Upper lobe of left lung (tissue), 6 donors: ENCODE results near the gene PPP1R12B. TPM values are rescaled to one million over a fixed set of nuclear protein-coding genes. Genes with fewer than 3 reads are reported as not detected.
"Not testable (repeated sequence)": the region's sequence is repeated elsewhere in the genome, so short reads cannot be mapped to it uniquely, and the experiment has no call there.

Experiments used
- ATAC-seq, 2 donors: fragments of 200-7000 bp; cut with Tn5 transposase; one replicate each; pipeline ENCODE4 v1.9.1; 2022; ENCODE audit warnings: mild to moderate bottlenecking in 2 of 2, moderate library complexity in 2 of 2; ENCODE audit not compliant: low FRiP score in 2 of 2
- DNase-seq, 2 donors: peaks; one replicate each; pipeline ENCODE4 v3.0.0-alpha.2; 2019 to 2020
- H3K27ac ChIP-seq, 4 donors: fragments of 200-600 bp; sonication (generic); one replicate each; pipeline ENCODE4 v1.5.1; 2016 to 2019
- H3K27me3 ChIP-seq, 4 donors: fragments of 200-600 bp; sonication (generic); one replicate each; pipeline ENCODE4 v1.5.1; 2017 to 2019
- H3K36me3 ChIP-seq, 4 donors: fragments of 200-600 bp; sonication (generic); one replicate each; pipeline ENCODE4 v1.5.1; 2016 to 2019
- H3K4me1 ChIP-seq, 4 donors: fragments of 200-600 bp; sonication (generic); one replicate each; pipeline ENCODE4 v1.5.1; 2018 to 2019
- H3K4me3 ChIP-seq, 4 donors: fragments of 200-600 bp; sonication (generic); one replicate each; pipeline ENCODE4 v1.5.1; 2017 to 2019; ENCODE audit warnings: mild to moderate bottlenecking in 2 of 4, moderate library complexity in 1 of 4
- H3K9me3 ChIP-seq, 4 donors: fragments of 200-600 bp; sonication (generic); one replicate each; pipeline ENCODE4 v1.5.1; 2018 to 2019
- EP300 ChIP-seq, 4 donors: sonication (generic); formaldehyde crosslinking; IDR thresholded peaks; one replicate each; pipeline ENCODE4 v1.5.1; 2017; ENCODE audit warnings: antibody characterized with exemption in 4 of 4, control low read depth in 2 of 4
- POLR2A ChIP-seq, 4 donors: fragments of 450-650 bp; IDR thresholded peaks; one replicate each; pipeline ENCODE4 v1.5.1; 2016 to 2017; ENCODE audit warnings: antibody characterized with exemption in 4 of 4, mild to moderate bottlenecking in 2 of 4
- POLR2AphosphoS5 ChIP-seq, 2 donors: sonication (generic); formaldehyde crosslinking; IDR thresholded peaks; one replicate each; pipeline ENCODE4 v1.5.1; 2017; ENCODE audit warnings: antibody characterized with exemption in 2 of 2
- WGBS, 2 donors: methylation state at CpG; one replicate each; pipeline ENCODE4 v1.1.5; 2017 to 2018; 5-methylcytosine and 5-hydroxymethylcytosine counted together
- total RNA-seq, 6 donors: library from RNA; depleted of rRNA in 4 of 6; stranded (reverse); fragments of >200 nt in 4 of 6; gene quantifications; one replicate each; pipeline versions ENCODE4 v1.1.0 to v1.2.1, GENCODE V29; 2016 to 2021
- TF ChIP-seq, protein P1 (sequence below), 6 experiments: fragments of 450-650 bp in 4 of 6; fragments of 200-600 bp in 2 of 6; sonication (generic) in 2 of 6; IDR thresholded peaks; one replicate each; pipeline ENCODE4 v1.5.1; 2016 to 2019; ENCODE audit warnings: antibody characterized with exemption in 6 of 6
- donor health status: DM: no; HTN: no; CAD: no; lungs with moderate emphysema.
- donor health status: DM: no; HTN: yes; CAD: no; lungs with severe emphysema.

The PPP1R12B gene
- total RNA-seq, 6 donors from 2014 or later: 27.6 to 120 (median 40.5) TPM

GRCh38 chr1:202540014-202540413 is 191.5 kb downstream of the PPP1R12B start:
- H3K36me3 ChIP-seq: no peaks in the 10 kb centered on the region
- ATAC-seq: no peak
- TF ChIP-seq POLR2A (IDR thresholded peaks at IDR 0.05) (no peak), POLR2AphosphoS5 (IDR thresholded peaks at IDR 0.05) (no peak)
- TF ChIP-seq, protein P1, sequence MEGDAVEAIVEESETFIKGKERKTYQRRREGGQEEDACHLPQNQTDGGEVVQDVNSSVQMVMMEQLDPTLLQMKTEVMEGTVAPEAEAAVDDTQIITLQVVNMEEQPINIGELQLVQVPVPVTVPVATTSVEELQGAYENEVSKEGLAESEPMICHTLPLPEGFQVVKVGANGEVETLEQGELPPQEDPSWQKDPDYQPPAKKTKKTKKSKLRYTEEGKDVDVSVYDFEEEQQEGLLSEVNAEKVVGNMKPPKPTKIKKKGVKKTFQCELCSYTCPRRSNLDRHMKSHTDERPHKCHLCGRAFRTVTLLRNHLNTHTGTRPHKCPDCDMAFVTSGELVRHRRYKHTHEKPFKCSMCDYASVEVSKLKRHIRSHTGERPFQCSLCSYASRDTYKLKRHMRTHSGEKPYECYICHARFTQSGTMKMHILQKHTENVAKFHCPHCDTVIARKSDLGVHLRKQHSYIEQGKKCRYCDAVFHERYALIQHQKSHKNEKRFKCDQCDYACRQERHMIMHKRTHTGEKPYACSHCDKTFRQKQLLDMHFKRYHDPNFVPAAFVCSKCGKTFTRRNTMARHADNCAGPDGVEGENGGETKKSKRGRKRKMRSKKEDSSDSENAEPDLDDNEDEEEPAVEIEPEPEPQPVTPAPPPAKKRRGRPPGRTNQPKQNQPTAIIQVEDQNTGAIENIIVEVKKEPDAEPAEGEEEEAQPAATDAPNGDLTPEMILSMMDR (IDR thresholded peaks at IDR 0.05): no peak
- peak overlapping the region in 3 of 4 donors; percentile 17 to 35 (median 22) for H3K4me3 ChIP-seq
- H3K9me3 ChIP-seq: no peaks in the 10 kb centered on the region
- no peaks in the 10 kb centered on the region for H3K27me3 ChIP-seq
- WGBS, 2 donors: 58 to 67% methylated on average over 6 of the region's 6 CpGs
- DNase-seq: no peak
- peak overlapping the region; percentile 71 to 81 (median 74) for H3K27ac ChIP-seq
- H3K4me1 ChIP-seq: peaks cover 11 to 16% (median 13%) of the 10 kb centered on the region in 4 donors

DNA sequence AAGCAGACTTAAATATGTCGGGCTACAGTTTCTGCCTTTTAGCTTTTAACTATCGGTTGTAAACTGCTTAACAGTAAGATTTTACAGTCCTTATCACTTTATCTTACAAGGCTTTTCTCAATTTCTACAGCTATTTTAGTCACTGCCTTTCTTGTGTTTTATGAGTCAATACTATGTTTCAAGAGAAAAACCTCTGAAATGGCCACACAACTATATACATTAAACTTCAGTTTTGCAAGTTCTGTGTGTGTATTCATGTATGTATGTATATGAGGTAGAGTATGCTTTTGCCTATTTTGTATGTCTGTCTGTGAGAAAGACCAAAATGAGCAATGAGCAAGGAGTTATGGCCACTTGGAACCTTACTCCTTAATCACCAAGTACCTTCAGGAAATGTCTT is 191.9 kb downstream of the PPP1R12B start:
- 72 to 88% methylated on average over 2 of the region's 2 CpGs for WGBS, 2 donors
- H3K4me3 ChIP-seq: peak overlapping the region in 3 of 4 donors; percentile 17 to 35 (median 22)

GRCh38 chr1:202540858-202541257 is 192.4 kb downstream of the PPP1R12B start:
- 62% methylated on average over 2 of the region's 2 CpGs for WGBS, 2 donors
- H3K9me3 ChIP-seq, H3K36me3 ChIP-seq, ATAC-seq, H3K27me3 ChIP-seq, DNase-seq: not testable (repeated sequence)
- Histone ChIP-seq H3K4me1 (peaks cover 11 to 16% (median 13%) of the 10 kb centered on the region in 4 donors), H3K27ac (peak overlapping the region in 3 of 4 donors; percentile 6 to 81 (median 75)), H3K4me3 (peak overlapping the region in 3 of 4 donors; percentile 17 to 35 (median 22))

More for the DNA sequence above, 191.9 kb downstream of the PPP1R12B start:
- H3K27me3 ChIP-seq: no peaks in the 10 kb centered on the region
- peak overlapping the region; percentile 6 to 81 (median 73) for H3K27ac ChIP-seq
- no peaks in the 10 kb centered on the region for H3K36me3 ChIP-seq
- H3K9me3 ChIP-seq: no peaks in the 10 kb centered on the region
- TF ChIP-seq, protein P1 (IDR thresholded peaks at IDR 0.05): no peak
- TF ChIP-seq POLR2A (IDR thresholded peaks at IDR 0.05) (no peak), POLR2AphosphoS5 (IDR thresholded peaks at IDR 0.05) (no peak), EP300 (IDR thresholded peaks at IDR 0.05) (no peak)
- DNase-seq: no peak
- H3K4me1 ChIP-seq: peaks cover 11 to 16% (median 13%) of the 10 kb centered on the region in 4 donors
- ATAC-seq: no peak

DNA sequence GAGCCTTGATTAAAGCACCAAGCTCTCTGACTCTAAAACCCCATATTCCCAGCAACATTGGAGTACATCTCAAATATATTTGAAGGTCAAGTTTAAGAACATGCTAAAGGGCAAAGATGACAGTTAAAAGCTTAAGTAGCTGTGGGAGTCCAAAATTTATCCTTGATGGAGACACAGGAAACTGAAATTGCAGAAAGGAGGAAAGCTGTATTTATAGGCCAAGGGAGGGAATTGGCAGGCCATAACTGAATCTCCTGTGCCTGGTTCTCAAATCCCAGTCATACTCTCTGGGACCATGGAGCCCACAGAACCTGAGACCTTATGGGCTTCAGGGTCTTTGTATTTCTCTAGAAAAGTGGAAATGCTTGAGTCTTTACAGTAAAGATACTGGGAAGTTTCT is 193.9 kb downstream of the PPP1R12B start:
- H3K9me3 ChIP-seq, DNase-seq, H3K36me3 ChIP-seq, H3K4me3 ChIP-seq, H3K27me3 ChIP-seq, ATAC-seq: not testable (repeated sequence)
- H3K27ac ChIP-seq: peak overlapping the region in 2 of 4 donors; percentile 18 to 57
- H3K4me1 ChIP-seq: peaks cover 11 to 16% (median 13%) of the 10 kb centered on the region in 4 donors

GRCh38 chr1:202543537-202543936 is 195.0 kb downstream of the PPP1R12B start:
- not testable (repeated sequence) for H3K27me3 ChIP-seq, H3K4me3 ChIP-seq, H3K36me3 ChIP-seq, H3K9me3 ChIP-seq, DNase-seq
- Histone ChIP-seq H3K27ac (peak overlapping the region in 3 of 4 donors; percentile 16 to 51 (median 28)), H3K4me1 (peaks cover 9 to 15% (median 11%) of the 10 kb centered on the region in 4 donors)
- ATAC-seq: peak in 1 of 2 donors; percentile 74
- 83 to 91% methylated on average over 11 of the region's 11 CpGs for WGBS, 2 donors

DNA sequence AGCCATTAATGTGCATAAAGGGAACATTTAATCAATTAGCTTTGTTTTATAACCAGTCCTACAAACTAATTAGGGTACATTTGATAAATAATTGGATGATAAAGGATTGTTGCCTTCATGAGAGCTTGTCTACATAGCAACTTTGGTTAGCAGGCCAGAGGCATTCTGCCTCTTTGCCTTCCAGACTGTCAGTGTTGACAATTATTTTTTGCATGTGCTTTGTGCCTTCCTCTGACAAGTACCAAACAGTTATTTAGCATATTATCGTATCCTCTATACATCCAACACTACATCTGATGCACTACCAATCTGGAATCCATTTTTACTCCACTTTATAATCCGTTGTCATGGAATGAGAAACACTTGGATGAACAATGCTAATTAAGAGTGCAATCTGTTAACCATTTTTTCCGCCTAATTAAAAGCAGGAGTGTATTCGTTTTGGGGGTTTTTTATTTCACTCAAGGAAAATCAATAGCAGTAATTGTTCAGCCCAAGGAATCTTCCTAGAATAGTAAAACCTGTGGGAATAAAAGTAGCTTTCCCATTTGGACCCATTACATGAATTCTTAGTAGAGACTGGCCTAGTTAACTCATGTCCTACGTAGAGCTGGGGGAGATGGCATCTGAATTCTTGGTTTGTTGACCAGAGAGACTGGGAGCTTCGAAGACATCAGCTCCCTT is 196.4 kb downstream of the PPP1R12B start:
- 81 to 84% methylated on average over 6 of the region's 6 CpGs for WGBS, 2 donors
- not testable (repeated sequence) for H3K36me3 ChIP-seq, H3K27me3 ChIP-seq, H3K4me3 ChIP-seq, H3K9me3 ChIP-seq, H3K4me1 ChIP-seq, DNase-seq, H3K27ac ChIP-seq, ATAC-seq

DNA sequence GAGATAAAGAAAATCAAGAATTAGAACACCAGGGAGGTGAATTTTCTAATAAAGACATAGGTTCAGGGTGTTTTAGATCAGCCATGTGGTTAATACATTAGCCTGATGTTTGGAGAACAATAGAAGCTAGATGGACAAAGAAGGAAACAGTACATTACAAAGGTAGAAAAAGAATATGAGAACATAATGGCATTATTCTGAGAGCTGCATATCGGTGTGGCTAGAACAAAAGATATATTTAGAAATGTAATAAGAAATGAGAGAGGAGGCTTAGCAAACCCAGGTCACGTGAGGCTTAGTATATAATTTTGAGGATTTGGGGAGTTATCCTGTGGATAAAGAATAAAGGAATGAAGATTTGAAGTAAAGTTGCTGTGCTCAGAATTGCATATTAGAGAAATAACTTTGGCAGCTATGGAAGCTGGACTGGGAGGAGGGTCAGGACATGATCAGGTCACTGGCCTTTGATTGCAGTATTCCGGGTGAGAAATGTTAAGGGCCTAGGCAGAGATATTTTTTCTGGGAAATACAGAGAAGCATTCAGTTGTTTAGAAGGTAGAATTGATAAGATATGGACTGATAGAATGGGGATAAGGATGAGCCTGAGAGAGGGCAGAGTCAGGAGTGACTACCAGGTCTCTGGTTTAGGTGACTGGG is 197.3 kb downstream of the PPP1R12B start:
- not testable (repeated sequence) for H3K4me3 ChIP-seq, H3K36me3 ChIP-seq, H3K27me3 ChIP-seq, H3K9me3 ChIP-seq, ATAC-seq, DNase-seq, H3K4me1 ChIP-seq
- peak overlapping the region in 3 of 4 donors; percentile 13 to 51 (median 38) for H3K27ac ChIP-seq
- 75 to 79% methylated on average over 3 of the region's 3 CpGs for WGBS, 2 donors

- not testable (repeated sequence) for H3K27me3 ChIP-seq, H3K4me1 ChIP-seq, H3K9me3 ChIP-seq, H3K4me3 ChIP-seq, H3K36me3 ChIP-seq
- DNase-seq (peak in 1 of 2 donors; percentile 52), ATAC-seq (peak in 1 of 2 donors; percentile 37)
- peak overlapping the region; percentile 13 to 59 (median 44) for H3K27ac ChIP-seq
- WGBS, 2 donors: 48 to 54% methylated on average over 3 of the region's 3 CpGs
These were observed 197.9 kb downstream of the PPP1R12B start for GRCh38 chr1:202546377-202546776.

GRCh38 chr1:202546796-202547195 is 198.3 kb downstream of the PPP1R12B start:
- H3K4me3 ChIP-seq, H3K27me3 ChIP-seq, H3K9me3 ChIP-seq, H3K4me1 ChIP-seq, H3K36me3 ChIP-seq, DNase-seq, ATAC-seq: not testable (repeated sequence)
- peak overlapping the region; percentile 13 to 59 (median 44) for H3K27ac ChIP-seq
- WGBS, 2 donors: 61% methylated on average over 3 of the region's 3 CpGs
